Skeletal muscle tissue (tissue), 2 donors: ENCODE results near the gene SUSD5. TPM values are rescaled to one million over a fixed set of nuclear protein-coding genes. Genes with fewer than 3 reads are reported as not detected.

Source experiments
- small RNA-seq: library from RNA; depleted of rRNA; stranded (forward); fragments of <200 nt; gene quantifications from one replicate; pipeline ENCODE3, GENCODE V24; 2014
- total RNA-seq: library from RNA; depleted of rRNA; stranded (reverse); fragments of >200 nt; gene quantifications from one replicate; pipeline ENCODE4 v1.2.3, GENCODE V29; 2014

SUSD5 gene
- total RNA-seq, 1 donor from 2014 or later, result 2.6 TPM

Small RNA genes within 50 kb of the gene (small RNA-seq; reads per million reads assigned to genes)
- not detected for gene AC123900.1
- not detected for gene RN7SL296P

Other genes with a start within 250 kb of the SUSD5 start
- gene GLB1, start 121.7 kb downstream of the SUSD5 start, total RNA-seq, result 12.0 TPM
- 2.1 TPM for gene TMPPE, start 121.7 kb downstream of the SUSD5 start, total RNA-seq
- 32.9 TPM for gene CRTAP, start 104.8 kb downstream of the SUSD5 start, total RNA-seq
- gene FBXL2, start 58.6 kb upstream of the SUSD5 start, total RNA-seq, result 7.8 TPM
- 34.4 TPM for gene UBP1, start 221.6 kb upstream of the SUSD5 start, total RNA-seq